ENCODE data around the gene FRZB.

FRZB gene

GRCh38 chr2:182836451-182836850, 30.0 kb downstream of the FRZB start:
- H3K9ac ChIP-seq (ENCODE audit: low read depth, low read length) = no peak overlapping the region

DNA sequence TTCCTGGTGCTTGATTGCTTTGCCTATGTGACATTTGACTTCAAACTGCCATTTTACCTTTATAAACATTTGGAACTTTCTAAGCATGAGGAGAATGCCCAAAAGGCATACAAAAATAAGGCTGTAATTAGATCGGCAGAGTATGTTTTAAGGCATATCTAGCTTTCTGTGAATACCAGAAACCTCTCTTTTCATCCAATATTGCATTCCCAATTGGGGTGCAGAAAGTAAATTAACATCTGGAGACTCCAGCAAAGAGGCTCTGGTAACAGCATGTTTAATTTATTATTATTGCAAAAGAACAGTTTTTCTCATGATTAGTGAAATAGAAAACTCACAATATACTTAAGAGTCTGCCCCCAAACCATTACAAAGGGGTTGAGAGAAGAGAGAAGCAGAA, 32.1 kb downstream of the FRZB start:
- no peaks in the 10 kb centered on the region for H3K36me3 ChIP-seq (ENCODE audit: insufficient read depth, low read length)
- no peak overlapping the region for H3K9ac ChIP-seq (ENCODE audit: low read depth, low read length)
- no peaks in the 10 kb centered on the region for H3K4me1 ChIP-seq (ENCODE audit: insufficient read depth, low read length)
- H3K9me3 ChIP-seq (ENCODE audit: control insufficient read depth, insufficient read depth, low read length) = no peaks in the 10 kb centered on the region

More at GRCh38 chr2:182836451-182836850, 30.0 kb downstream of the FRZB start:
- H3K4me1 ChIP-seq (ENCODE audit: insufficient read depth, low read length) = no peaks in the 10 kb centered on the region
- no peaks in the 10 kb centered on the region for H3K9me3 ChIP-seq (ENCODE audit: control insufficient read depth, insufficient read depth, low read length)
- no peaks in the 10 kb centered on the region for H3K36me3 ChIP-seq (ENCODE audit: insufficient read depth, low read length)

GRCh38 chr2:182833084-182833854, 33.2 kb downstream of the FRZB start:
- no peaks in the 10 kb centered on the region for H3K4me1 ChIP-seq (ENCODE audit: insufficient read depth, low read length)
- no peak overlapping the region for H3K9ac ChIP-seq (ENCODE audit: low read depth, low read length)
- H3K36me3 ChIP-seq (ENCODE audit: insufficient read depth, low read length) = no peaks in the 10 kb centered on the region
- H3K9me3 ChIP-seq (ENCODE audit: control insufficient read depth, insufficient read depth, low read length) = no peaks in the 10 kb centered on the region

DNA sequence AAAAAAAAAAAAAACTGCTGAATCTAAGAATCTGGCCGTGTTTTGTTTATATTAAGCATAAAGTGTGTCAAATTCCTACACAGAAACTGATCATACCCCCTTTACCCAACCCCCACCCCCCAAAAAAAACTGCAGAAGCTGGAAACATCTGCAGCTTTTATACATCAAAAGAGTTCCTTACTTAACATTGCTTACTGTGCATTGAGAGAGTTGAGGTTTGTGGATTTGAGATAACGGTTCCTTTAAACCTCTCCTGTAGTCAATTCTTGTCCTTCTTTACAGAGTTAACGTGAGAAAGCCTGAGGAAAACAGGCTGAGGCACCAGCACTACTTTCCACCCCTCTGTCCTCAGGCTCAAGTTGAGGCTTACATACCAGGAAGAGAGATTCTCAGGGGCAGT, 34.5 kb downstream of the FRZB start:
- Histone ChIP-seq H3K36me3 (ENCODE audit: insufficient read depth, low read length) (no peaks in the 10 kb centered on the region), H3K9me3 (ENCODE audit: control insufficient read depth, insufficient read depth, low read length) (no peaks in the 10 kb centered on the region), H3K4me1 (ENCODE audit: insufficient read depth, low read length) (no peaks in the 10 kb centered on the region), H3K9ac (ENCODE audit: low read depth, low read length) (no peak overlapping the region)

DNA sequence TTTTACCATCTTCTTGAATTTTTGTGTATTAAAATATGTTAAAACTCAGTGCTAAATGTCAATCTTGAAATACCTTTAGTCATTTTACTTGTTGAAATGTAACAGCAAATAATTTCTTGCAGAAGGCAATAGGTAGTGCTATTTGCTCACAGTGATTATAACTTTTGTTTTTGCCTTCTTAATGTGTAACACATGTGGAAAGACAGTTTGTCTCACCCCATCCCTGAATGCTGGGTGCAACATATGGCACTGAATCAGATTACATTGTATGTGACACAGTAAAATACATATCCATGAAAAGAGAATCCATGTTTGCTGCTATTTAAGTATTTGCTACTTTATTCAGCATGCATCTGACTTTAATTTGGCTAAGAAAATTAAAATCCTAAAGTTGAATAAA, 35.3 kb downstream of the FRZB start:
- Histone ChIP-seq H3K9me3 (ENCODE audit: control insufficient read depth, insufficient read depth, low read length) (no peaks in the 10 kb centered on the region), H3K9ac (ENCODE audit: low read depth, low read length) (no peak overlapping the region), H3K4me1 (ENCODE audit: insufficient read depth, low read length) (peaks cover 7% of the 10 kb centered on the region; the same call in 1 of the 2 replicates), H3K36me3 (ENCODE audit: insufficient read depth, low read length) (no peaks in the 10 kb centered on the region)

GRCh38 chr2:182827182-182827879, 39.1 kb downstream of the FRZB start:
- Histone ChIP-seq H3K36me3 (ENCODE audit: insufficient read depth, low read length) (no peaks in the 10 kb centered on the region), H3K9ac (ENCODE audit: low read depth, low read length) (no peak overlapping the region), H3K4me1 (ENCODE audit: insufficient read depth, low read length) (peaks cover 10% of the 10 kb centered on the region; the same call in 1 of the 2 replicates), H3K9me3 (ENCODE audit: control insufficient read depth, insufficient read depth, low read length) (no peaks in the 10 kb centered on the region)

GRCh38 chr2:182826496-182826895, 39.9 kb downstream of the FRZB start:
- Histone ChIP-seq H3K9me3 (ENCODE audit: control insufficient read depth, insufficient read depth, low read length) (no peaks in the 10 kb centered on the region), H3K9ac (ENCODE audit: low read depth, low read length) (no peak overlapping the region), H3K4me1 (ENCODE audit: insufficient read depth, low read length) (peaks cover 10% of the 10 kb centered on the region; the same call in 1 of the 2 replicates), H3K36me3 (ENCODE audit: insufficient read depth, low read length) (no peaks in the 10 kb centered on the region)

DNA sequence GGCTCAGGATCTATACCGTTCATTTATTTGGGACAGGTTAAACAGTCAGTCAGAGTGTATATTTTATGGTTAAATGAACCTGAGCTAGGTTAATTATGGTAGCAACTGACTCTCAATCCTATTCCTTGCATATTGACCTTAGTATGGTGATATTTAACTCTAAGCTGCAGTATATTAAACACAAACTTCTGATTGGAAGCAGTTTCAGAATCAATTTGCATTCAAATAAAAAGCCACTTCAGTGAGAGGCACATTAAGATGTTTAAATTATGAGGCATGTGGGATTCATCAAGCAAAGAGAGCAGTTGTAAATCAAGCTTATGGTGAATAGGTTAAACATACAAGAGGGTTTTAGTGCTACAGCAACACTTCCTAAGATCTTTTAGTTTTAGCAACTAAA, 40.4 kb downstream of the FRZB start:
- no peak overlapping the region for H3K9ac ChIP-seq (ENCODE audit: low read depth, low read length)
- peaks cover 10% of the 10 kb centered on the region; the same call in 1 of the 2 replicates for H3K4me1 ChIP-seq (ENCODE audit: insufficient read depth, low read length)
- H3K9me3 ChIP-seq (ENCODE audit: control insufficient read depth, insufficient read depth, low read length) = no peaks in the 10 kb centered on the region
- H3K36me3 ChIP-seq (ENCODE audit: insufficient read depth, low read length) = no peaks in the 10 kb centered on the region

GRCh38 chr2:182824767-182825158, 41.7 kb downstream of the FRZB start:
- peaks cover 10% of the 10 kb centered on the region; the same call in 1 of the 2 replicates for H3K4me1 ChIP-seq (ENCODE audit: insufficient read depth, low read length)

GRCh38 chr2:182824056-182824766, 42.2 kb downstream of the FRZB start:
- H3K36me3 ChIP-seq (ENCODE audit: insufficient read depth, low read length) = no peaks in the 10 kb centered on the region
- no peak overlapping the region for H3K9ac ChIP-seq (ENCODE audit: low read depth, low read length)
- H3K9me3 ChIP-seq (ENCODE audit: control insufficient read depth, insufficient read depth, low read length) = no peaks in the 10 kb centered on the region
- peaks cover 10% of the 10 kb centered on the region; the same call in 1 of the 2 replicates for H3K4me1 ChIP-seq (ENCODE audit: insufficient read depth, low read length)

More at GRCh38 chr2:182824767-182825158, 41.7 kb downstream of the FRZB start:
- Histone ChIP-seq H3K9me3 (ENCODE audit: control insufficient read depth, insufficient read depth, low read length) (no peaks in the 10 kb centered on the region), H3K36me3 (ENCODE audit: insufficient read depth, low read length) (no peaks in the 10 kb centered on the region), H3K9ac (ENCODE audit: low read depth, low read length) (no peak overlapping the region)

DNA sequence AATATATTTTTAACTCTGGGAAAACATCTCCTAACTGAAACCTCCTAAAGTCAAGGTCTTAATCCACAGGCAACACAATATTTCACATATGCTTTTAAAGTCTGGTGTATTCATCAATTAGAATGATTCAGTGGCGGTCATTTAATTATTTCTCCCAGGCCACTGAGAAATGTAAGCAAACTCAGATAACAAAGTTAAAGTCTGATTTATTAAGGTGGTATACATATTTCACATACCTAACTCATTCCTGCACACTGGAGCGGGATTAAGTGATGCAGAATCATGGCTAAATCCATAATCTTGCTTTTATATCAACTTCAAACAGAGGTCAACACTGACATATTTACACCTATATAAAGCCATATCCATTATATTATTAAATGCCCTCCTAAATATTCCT, 43.7 kb downstream of the FRZB start:
- Histone ChIP-seq H3K9me3 (ENCODE audit: control insufficient read depth, insufficient read depth, low read length) (no peaks in the 10 kb centered on the region), H3K36me3 (ENCODE audit: insufficient read depth, low read length) (no peaks in the 10 kb centered on the region), H3K4me1 (ENCODE audit: insufficient read depth, low read length) (peaks cover 19% of the 10 kb centered on the region), H3K9ac (ENCODE audit: low read depth, low read length) (no peak overlapping the region)

DNA sequence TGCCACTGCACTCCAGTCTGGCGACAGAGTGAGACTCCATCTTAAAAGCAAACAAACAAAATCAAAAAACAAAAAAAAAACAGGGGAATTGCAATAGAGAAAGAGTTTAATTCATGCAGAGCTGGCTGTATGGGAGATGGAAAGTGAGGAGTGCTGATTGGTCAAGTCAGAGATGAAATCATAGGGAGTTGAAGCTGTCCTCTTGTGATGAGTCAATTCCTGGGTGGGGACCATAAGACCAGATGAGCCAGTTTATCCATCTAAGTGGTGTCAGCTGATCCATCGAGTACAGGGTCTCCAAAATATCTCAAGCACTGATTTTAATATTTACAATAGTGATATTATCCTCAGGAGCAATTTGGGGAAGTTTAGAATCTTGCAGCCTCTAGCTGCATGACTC, 45.3 kb downstream of the FRZB start:
- Histone ChIP-seq H3K9me3 (ENCODE audit: control insufficient read depth, insufficient read depth, low read length) (no peaks in the 10 kb centered on the region), H3K4me1 (ENCODE audit: insufficient read depth, low read length) (peaks cover 20% of the 10 kb centered on the region), H3K9ac (ENCODE audit: low read depth, low read length) (no peak overlapping the region), H3K36me3 (ENCODE audit: insufficient read depth, low read length) (no peaks in the 10 kb centered on the region)

GRCh38 chr2:182819412-182819811, 47.0 kb downstream of the FRZB start:
- no peaks in the 10 kb centered on the region for H3K36me3 ChIP-seq (ENCODE audit: insufficient read depth, low read length)
- H3K4me1 ChIP-seq (ENCODE audit: insufficient read depth, low read length) = peaks cover 17% of the 10 kb centered on the region
- no peak overlapping the region for H3K9ac ChIP-seq (ENCODE audit: low read depth, low read length)
- H3K9me3 ChIP-seq (ENCODE audit: control insufficient read depth, insufficient read depth, low read length) = no peaks in the 10 kb centered on the region

DNA sequence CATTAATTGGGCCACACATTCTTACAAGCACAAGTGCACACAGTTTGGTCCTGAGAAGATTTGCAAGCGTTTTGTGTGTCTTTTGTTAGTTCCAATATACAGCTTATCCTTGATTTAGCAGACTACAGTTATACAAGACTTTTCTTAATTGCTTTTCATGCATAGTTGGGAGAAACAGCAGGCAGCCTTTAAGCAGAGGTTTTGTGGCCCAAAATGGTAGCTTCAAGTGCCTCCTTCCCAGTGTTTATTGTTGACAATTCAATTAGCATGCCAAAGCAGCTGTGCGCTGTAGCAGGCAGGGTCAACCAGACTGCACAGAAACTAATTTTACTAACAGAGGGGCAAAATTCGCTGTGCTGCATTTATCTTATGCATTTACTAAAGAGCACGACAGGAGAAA, 47.5 kb downstream of the FRZB start:
- Histone ChIP-seq H3K4me1 (ENCODE audit: insufficient read depth, low read length) (peaks cover 17% of the 10 kb centered on the region), H3K9me3 (ENCODE audit: control insufficient read depth, insufficient read depth, low read length) (no peaks in the 10 kb centered on the region), H3K36me3 (ENCODE audit: insufficient read depth, low read length) (no peaks in the 10 kb centered on the region), H3K9ac (ENCODE audit: low read depth, low read length) (no peak overlapping the region)

All from ES-I3 (cell line).